Astrocyte of the cerebellum (primary cell): Measurements from ENCODE around the gene POLR2J.

Experiments used
- DNase-seq: peaks from one replicate; pipeline ENCODE4 v3.0.0-alpha.2; 2011; ENCODE audit warnings: low read depth
- H3K4me3 ChIP-seq: 2 replicates; pipeline ENCODE4 v1.5.1; 2011; ENCODE audit warnings: mild to moderate bottlenecking, low read depth, low read length, moderate library complexity
- in situ Hi-C: cut with HindIII; loops from 2 replicates; pipeline ENCODE4 v1.10.0; 2017; ENCODE audit warnings: low sequenced_read_pairs
- TF ChIP-seq, protein P1 (sequence below): IDR thresholded peaks from 2 replicates; pipeline ENCODE4 v1.5.1; 2012; ENCODE audit warnings: low read length, low read depth, moderate library complexity, mild to moderate bottlenecking; ENCODE audit errors: missing control alignments

The POLR2J gene

DNA sequence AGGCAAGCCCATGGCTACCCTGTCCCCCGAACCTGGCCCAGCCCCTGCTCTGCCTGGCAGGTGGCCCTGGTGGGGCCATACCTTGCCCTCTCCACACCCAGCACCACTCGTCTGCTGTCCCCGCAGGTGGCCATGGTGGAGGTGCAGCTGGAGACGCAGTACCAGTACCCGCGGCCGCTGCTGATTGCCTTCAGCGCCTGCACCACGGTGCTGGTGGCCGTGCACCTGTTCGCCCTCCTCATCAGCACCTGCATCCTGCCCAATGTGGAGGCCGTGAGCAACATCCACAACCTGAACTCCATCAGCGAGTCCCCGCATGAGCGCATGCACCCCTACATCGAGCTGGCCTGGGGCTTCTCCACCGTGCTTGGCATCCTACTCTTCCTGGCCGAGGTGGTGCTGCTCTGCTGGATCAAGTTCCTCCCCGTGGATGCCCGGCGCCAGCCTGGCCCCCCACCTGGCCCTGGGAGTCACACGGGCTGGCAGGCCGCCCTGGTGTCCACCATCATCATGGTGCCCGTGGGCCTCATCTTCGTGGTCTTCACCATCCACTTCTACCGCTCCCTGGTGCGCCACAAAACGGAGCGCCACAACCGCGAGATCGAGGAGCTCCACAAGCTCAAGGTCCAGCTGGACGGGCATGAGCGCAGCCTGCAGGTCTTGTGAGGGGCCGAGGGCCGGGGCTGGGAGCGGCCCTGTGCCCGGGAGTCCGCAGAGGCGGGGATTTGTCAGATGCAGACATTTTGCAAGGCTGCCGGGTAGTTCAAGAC, 32.1 kb downstream of the POLR2J start:
- TF ChIP-seq, protein P1, sequence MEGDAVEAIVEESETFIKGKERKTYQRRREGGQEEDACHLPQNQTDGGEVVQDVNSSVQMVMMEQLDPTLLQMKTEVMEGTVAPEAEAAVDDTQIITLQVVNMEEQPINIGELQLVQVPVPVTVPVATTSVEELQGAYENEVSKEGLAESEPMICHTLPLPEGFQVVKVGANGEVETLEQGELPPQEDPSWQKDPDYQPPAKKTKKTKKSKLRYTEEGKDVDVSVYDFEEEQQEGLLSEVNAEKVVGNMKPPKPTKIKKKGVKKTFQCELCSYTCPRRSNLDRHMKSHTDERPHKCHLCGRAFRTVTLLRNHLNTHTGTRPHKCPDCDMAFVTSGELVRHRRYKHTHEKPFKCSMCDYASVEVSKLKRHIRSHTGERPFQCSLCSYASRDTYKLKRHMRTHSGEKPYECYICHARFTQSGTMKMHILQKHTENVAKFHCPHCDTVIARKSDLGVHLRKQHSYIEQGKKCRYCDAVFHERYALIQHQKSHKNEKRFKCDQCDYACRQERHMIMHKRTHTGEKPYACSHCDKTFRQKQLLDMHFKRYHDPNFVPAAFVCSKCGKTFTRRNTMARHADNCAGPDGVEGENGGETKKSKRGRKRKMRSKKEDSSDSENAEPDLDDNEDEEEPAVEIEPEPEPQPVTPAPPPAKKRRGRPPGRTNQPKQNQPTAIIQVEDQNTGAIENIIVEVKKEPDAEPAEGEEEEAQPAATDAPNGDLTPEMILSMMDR, result no peak
- DNase-seq, result no peak
- H3K4me3 ChIP-seq, result no peak overlapping the region
- in situ Hi-C loops, result no loop called here

DNA sequence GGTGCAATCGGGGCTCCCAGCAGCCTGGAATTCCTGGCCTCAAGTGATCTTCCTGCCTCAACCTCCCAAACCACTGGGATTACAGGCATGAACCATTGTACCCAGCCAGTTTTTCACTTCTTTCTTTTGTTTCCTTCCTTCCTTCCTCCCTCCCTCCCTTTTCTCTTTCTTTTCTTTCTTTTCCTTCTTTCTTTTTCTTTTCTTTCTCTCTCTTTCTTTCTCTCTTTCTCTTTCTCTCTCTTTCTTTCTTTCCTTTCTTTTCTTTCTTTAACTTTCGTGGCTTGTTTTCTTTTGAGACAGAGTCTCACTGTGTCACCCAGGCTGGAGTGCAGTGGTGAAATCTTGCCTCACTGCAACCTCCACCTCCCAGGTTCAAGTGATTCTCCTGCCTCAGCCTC, 33.0 kb downstream of the POLR2J start:
- no peak for DNase-seq
- TF ChIP-seq, protein P1, result no peak
- H3K4me3 ChIP-seq, result no peak overlapping the region
- in situ Hi-C loops, result no loop called here

DNA sequence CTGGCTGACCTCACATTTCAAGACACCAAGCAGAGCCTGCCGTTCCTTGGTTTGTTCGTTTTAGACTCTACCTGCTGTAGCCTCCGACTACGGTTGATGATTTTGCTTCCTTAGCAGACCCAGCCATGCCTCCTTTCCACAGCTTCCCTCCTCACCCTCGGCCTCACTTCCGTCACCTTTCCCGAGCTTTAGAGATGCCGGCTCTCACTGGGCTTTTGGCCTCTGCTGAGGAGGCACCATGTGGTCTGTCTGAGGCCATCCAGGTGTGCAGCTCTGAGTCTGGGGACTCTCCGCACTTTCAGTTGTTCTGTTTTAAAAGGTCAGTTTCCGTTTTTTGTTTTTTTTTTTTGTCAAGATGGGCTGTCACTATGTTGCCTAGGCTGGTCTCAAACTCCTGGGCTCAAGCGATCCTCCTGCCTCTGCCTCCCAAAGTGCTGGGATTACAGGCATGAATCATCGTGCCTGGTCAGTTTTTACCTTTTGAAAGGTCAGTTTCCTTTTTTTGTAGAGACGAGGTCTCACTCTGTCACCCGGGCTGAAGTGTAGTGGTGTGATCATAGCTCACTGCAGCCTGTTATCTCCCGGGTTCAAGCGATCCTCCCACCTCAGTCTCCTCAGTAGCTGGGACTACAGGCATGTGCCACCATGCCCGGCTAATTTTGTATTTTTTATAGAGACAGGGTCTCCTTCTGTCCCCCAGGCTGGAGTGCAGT, 33.6 kb downstream of the POLR2J start:
- H3K4me3 ChIP-seq, result no peak overlapping the region
- DNase-seq, result no peak
- TF ChIP-seq, protein P1, result no peak
- in situ Hi-C loops, result no loop called here

DNA sequence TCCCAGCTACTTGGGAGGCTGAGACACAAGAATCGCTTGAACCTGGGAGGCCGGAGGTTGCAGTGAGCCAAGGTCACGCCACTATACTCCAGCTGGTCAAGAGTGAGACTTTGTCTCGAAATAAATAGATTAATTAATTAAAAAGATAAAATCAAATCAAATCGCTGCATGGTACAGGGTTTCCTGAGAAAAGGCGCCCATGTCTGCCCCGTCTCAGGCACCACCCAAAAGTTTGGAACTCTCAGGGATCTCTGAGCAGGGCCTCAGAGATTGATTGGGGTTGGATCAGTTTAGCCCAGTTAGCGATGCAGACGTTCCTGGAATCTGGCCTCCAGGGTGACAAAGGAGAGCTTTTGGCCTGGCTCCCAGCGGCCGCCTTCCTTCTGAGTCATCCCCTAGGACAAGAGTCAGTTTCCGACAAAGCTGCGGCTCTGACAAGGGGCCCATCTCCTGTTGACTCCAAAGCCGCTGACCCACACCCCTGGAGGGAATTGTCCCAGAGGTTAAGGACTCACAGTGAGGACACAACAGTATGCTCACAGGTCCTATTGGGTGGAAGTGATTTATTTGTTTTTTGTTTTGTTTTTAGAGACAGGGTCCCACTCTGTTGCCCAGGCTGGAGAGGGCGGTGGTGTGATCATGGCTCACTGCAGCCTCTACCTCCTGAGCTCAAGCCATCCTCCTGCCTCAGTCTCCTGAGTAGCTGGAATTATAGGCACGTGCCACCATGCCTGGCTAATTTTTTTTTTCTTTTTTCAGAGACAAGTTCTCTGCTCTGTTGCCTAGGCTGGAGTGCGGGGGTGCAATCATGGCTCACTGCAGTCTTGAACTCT, 38.5 kb downstream of the POLR2J start:
- TF ChIP-seq, protein P1, result no peak
- DNase-seq, result peak; percentile 29
- in situ Hi-C loops, result no loop called here
- no peak overlapping the region for H3K4me3 ChIP-seq

DNA sequence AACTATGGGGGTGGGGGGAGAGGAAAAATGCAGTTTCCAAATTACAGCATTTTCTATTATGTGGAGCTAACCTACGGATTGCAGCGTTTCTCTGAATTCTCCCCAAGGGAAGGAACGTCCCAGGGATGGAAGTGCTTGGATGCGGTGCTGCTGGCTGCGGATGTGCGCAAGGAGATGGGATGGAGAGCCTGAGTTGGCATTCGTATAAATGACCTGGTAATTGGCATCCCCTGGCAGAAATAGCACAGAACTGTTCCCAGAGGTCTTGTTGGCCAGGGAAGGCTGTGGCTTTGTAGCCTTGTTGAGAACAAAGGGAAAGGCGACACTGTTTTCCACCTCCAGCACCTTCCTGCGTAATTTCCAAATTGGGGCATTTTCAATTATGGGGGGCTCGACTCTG, 42.6 kb downstream of the POLR2J start:
- TF ChIP-seq, protein P1, result no peak
- in situ Hi-C loops, result no loop called here
- DNase-seq, result no peak
- H3K4me3 ChIP-seq, result no peak overlapping the region

DNA sequence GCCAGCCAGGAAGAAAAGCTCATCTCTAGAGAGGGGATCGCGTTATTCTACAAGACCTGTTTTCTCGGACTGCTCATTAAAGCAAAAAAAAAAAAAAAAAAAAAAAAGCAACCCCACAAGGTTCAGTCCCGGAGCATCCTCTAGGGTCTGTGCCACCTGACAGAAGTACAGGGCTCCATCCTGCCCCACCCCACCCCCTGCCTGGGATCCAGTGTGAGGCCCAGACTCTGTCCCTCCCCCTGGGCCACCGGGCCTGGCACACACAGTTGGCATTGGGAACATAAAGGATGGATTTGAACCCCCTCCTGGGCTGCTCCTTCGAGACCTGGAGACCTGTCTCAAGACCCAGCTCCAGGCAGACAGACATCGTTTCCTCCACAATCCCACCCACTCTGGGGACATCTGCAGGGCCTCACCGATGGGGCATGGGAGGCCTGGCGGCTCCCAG, 44.7 kb downstream of the POLR2J start:
- DNase-seq, result no peak
- in situ Hi-C loops, result no loop called here
- H3K4me3 ChIP-seq, result peak overlapping the region; percentile 82
- TF ChIP-seq, protein P1, result no peak
